HUES48 (cell line): ENCODE measurements around the gene RPS6KB2.
A peak's percentile ranks its signal among the peaks of the same experiment; 100 is the strongest.

Source experiments
- H3K27ac ChIP-seq: one replicate; pipeline ENCODE4 v1.7.0; 2013; ENCODE audit warnings: low read depth, low read length, inconsistent platforms
- H3K27me3 ChIP-seq: 2 replicates; pipeline ENCODE4 v1.6.1; 2013; ENCODE audit warnings: mild to moderate bottlenecking, low read length; ENCODE audit not compliant: control insufficient read depth, insufficient read depth
- H3K36me3 ChIP-seq: 2 replicates; pipeline ENCODE4 v1.6.1; 2013; ENCODE audit warnings: low read length; ENCODE audit not compliant: control insufficient read depth, insufficient read depth
- H3K4me1 ChIP-seq: 2 replicates; pipeline ENCODE4 v1.6.1; 2013; ENCODE audit warnings: mild to moderate bottlenecking, low read length; ENCODE audit not compliant: control insufficient read depth, insufficient read depth
- H3K4me3 ChIP-seq: 2 replicates; pipeline ENCODE4 v1.5.1; 2013; ENCODE audit warnings: mild to moderate bottlenecking, low read depth, low read length
- H3K9ac ChIP-seq: 2 replicates; pipeline ENCODE4 v1.6.1; 2013; ENCODE audit warnings: mild to moderate bottlenecking, low read depth, low read length, moderate library complexity
- H3K9me3 ChIP-seq: 2 replicates; pipeline ENCODE4 v1.6.1; 2013; ENCODE audit warnings: low read length; ENCODE audit not compliant: control insufficient read depth, insufficient read depth

Gene RPS6KB2

GRCh38 chr11:67428052-67429001 is at the start of gene RPS6KB2:
Gene RPS6KB2, plus strand, starts transcription at chr11:67428494. Its CDS starts 52 bp downstream, at chr11:67428546.
- 0 out of 2 replicates have a peak, but pooled peaks cover 4% of the 10 kb centered on the region for H3K4me1 ChIP-seq
- H3K9me3 ChIP-seq, result no peaks in the 10 kb centered on the region
- peak within 1 kb of the TSS; percentile 67 for H3K27ac ChIP-seq
- H3K9ac ChIP-seq, result peak within 1 kb of the TSS; percentile 64
- H3K4me3 ChIP-seq, result peak within 1 kb of the TSS; percentile 89
- peaks cover 21% of the 10 kb centered on the region for H3K36me3 ChIP-seq
- no peaks in the 10 kb centered on the region for H3K27me3 ChIP-seq

DNA sequence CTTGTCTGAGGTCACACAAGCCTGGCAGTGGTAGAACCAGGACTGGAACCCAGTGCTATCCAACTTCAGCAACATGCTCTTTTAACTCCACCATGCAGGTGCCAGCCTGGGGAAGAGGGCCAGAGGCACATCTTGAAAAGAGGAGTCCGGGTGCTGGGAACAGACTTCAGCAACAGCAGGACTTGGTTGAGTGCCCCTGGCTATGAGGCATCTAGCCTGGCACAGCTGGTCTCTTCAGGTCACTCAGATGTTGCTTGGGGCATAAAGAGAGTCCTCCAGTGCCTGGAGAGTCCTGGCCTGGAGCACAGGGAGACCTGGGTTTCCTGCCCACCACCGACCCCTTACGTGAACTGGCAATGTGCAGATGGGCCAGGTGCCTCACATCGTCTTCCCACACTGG is 49.8 kb upstream of the RPS6KB2 start:
- Histone ChIP-seq H3K4me1 (peaks cover 21% of the 10 kb centered on the region), H3K4me3 (no peak overlapping the region), H3K36me3 (no peaks in the 10 kb centered on the region), H3K27me3 (peaks cover 33% of the 10 kb centered on the region), H3K9me3 (no peaks in the 10 kb centered on the region), H3K9ac (no peak overlapping the region), H3K27ac (no peak overlapping the region)

- no peak overlapping the region for H3K27ac ChIP-seq
- peaks cover 19% of the 10 kb centered on the region for H3K4me1 ChIP-seq
- no peaks in the 10 kb centered on the region for H3K9me3 ChIP-seq
- no peaks in the 10 kb centered on the region for H3K36me3 ChIP-seq
- H3K27me3 ChIP-seq, result peaks cover 31% of the 10 kb centered on the region
- H3K9ac ChIP-seq, result no peak overlapping the region
- no peak overlapping the region for H3K4me3 ChIP-seq
Measured at GRCh38 chr11:67379061-67380058, 48.9 kb upstream of the RPS6KB2 start.

- Histone ChIP-seq H3K36me3 (no peaks in the 10 kb centered on the region), H3K9me3 (no peaks in the 10 kb centered on the region), H3K9ac (no peak overlapping the region), H3K4me1 (peaks cover 6% of the 10 kb centered on the region), H3K27me3 (peaks cover 12% of the 10 kb centered on the region), H3K27ac (no peak overlapping the region), H3K4me3 (no peak overlapping the region)
Measured at GRCh38 chr11:67381244-67381972, 46.9 kb upstream of the RPS6KB2 start.

GRCh38 chr11:67382276-67383136 is 45.8 kb upstream of the RPS6KB2 start:
- Histone ChIP-seq H3K9ac (no peak overlapping the region), H3K4me1 (peaks cover 12% of the 10 kb centered on the region)

GRCh38 chr11:67384851-67385366 is 43.4 kb upstream of the RPS6KB2 start:
- no peaks in the 10 kb centered on the region for H3K36me3 ChIP-seq
- H3K27me3 ChIP-seq, result no peaks in the 10 kb centered on the region
- H3K4me3 ChIP-seq, result no peak overlapping the region
- peaks cover 14% of the 10 kb centered on the region for H3K4me1 ChIP-seq
- H3K27ac ChIP-seq, result no peak overlapping the region
- H3K9ac ChIP-seq, result no peak overlapping the region
- H3K9me3 ChIP-seq, result no peaks in the 10 kb centered on the region

More at GRCh38 chr11:67382276-67383136, 45.8 kb upstream of the RPS6KB2 start:
- no peak overlapping the region for H3K27ac ChIP-seq
- no peak overlapping the region for H3K4me3 ChIP-seq
- no peaks in the 10 kb centered on the region for H3K9me3 ChIP-seq
- H3K36me3 ChIP-seq, result no peaks in the 10 kb centered on the region
- peaks cover 1% of the 10 kb centered on the region for H3K27me3 ChIP-seq

DNA sequence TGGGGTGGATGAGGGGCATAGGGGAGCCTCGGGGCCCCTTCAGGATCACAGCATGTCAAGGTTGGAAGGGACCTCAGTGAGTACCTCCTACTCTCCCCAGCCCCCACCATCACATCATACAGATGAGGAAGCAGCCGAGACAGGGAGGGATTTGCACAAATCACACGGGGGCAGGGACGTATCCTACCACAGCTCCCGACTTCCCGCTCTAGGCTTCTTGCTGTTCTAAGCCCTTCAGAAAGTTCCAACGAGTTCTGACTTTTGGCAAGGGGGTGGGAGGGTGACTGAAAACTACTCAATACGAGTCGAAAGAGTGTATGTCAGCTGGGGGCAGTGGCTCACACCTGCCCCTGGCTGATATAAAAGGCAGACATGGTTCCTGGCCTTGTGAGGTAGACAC is 41.2 kb upstream of the RPS6KB2 start:
- Histone ChIP-seq H3K9me3 (no peaks in the 10 kb centered on the region), H3K4me1 (peaks cover 14% of the 10 kb centered on the region), H3K4me3 (no peak overlapping the region), H3K27ac (no peak overlapping the region), H3K27me3 (no peaks in the 10 kb centered on the region), H3K36me3 (no peaks in the 10 kb centered on the region), H3K9ac (no peak overlapping the region)

DNA sequence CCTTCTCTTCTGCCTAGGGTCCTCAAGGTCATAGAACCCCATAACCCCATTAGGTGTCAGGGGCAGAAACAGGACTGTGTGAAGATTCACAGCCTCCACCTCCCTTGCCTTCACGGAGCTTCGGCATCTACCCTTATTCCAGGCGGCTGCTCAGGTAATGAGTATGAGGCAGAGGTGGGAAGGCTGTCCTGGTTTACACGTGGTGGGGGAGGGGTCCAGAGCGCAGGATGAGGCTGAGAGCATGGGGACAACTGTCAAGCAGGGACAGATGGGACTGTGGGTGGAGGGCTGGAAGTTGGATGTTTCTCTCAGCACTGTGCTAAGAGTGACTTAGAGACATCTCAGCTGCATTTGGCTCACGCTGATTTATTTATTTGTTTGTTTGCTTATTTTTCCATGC is 40.8 kb upstream of the RPS6KB2 start:
- peaks cover 14% of the 10 kb centered on the region for H3K4me1 ChIP-seq
- H3K27me3 ChIP-seq, result no peaks in the 10 kb centered on the region
- H3K9ac ChIP-seq, result no peak overlapping the region
- H3K4me3 ChIP-seq, result no peak overlapping the region
- H3K36me3 ChIP-seq, result no peaks in the 10 kb centered on the region
- no peak overlapping the region for H3K27ac ChIP-seq
- no peaks in the 10 kb centered on the region for H3K9me3 ChIP-seq

GRCh38 chr11:67389477-67389876 is 38.8 kb upstream of the RPS6KB2 start:
- H3K36me3 ChIP-seq, result peaks cover 10% of the 10 kb centered on the region
- no peaks in the 10 kb centered on the region for H3K9me3 ChIP-seq
- H3K4me1 ChIP-seq, result peaks cover 16% of the 10 kb centered on the region
- H3K27ac ChIP-seq, result no peak overlapping the region
- H3K4me3 ChIP-seq, result no peak overlapping the region
- no peaks in the 10 kb centered on the region for H3K27me3 ChIP-seq
- H3K9ac ChIP-seq, result no peak overlapping the region
